Activated T-helper 1 cell treated with anti-CD3 and anti-CD28 coated beads, Interleukin-2, amount 50 U/mL, for 16 hours (primary cell): ENCODE measurements around the gene PAXX.

ENCODE experiments used
- DNase-seq, 2 donors: peaks; one replicate each; pipeline ENCODE4 v3.0.0-alpha.2; 2020; ENCODE audit warnings: low read depth in 1 of 2, low spot score in 1 of 2

The PAXX gene, protein sequence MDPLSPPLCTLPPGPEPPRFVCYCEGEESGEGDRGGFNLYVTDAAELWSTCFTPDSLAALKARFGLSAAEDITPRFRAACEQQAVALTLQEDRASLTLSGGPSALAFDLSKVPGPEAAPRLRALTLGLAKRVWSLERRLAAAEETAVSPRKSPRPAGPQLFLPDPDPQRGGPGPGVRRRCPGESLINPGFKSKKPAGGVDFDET

DNA sequence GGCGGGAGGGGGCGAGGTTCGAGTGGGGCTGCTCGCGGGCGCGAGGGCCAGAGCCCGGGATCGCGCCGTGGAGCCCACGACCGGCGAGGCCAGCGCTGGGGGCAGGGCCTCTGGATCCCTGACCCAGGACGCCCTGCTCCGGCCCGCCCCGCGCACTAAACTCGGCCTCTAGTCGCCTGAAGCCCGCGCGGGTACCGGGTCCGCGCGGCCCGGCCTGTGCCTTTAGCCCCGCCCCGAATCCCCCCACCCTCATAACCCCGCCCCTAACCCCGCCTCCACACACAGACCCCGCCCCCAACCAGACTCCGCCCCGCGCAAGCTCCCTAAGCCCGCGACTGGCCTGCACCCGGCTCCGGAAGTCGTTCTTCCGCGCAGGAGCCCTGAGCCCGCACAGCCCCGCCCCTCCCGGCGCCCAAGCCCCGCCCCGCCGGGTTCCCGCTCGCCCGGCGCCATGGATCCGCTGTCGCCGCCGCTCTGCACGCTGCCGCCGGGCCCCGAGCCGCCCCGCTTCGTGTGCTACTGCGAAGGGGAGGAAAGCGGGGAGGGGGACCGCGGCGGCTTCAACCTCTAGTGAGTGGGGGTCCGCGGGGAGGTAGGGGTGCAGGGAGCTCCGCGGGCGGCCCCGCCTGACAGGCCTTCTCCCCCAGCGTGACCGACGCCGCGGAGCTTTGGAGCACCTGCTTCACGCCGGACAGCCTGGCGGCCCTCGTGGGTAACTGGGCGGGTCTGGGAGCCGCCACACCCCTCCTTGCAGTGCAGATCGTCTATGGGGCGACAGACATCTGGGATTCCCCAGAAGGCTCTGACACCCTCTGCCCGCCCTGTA lies at the start of gene PAXX:
PAXX (plus strand) TSS at position 430 of the 826 bp plus-strand sequence; CDS start at position 452, 22 bp downstream.
- DNase-seq: peak; percentile 90 to 91

DNA sequence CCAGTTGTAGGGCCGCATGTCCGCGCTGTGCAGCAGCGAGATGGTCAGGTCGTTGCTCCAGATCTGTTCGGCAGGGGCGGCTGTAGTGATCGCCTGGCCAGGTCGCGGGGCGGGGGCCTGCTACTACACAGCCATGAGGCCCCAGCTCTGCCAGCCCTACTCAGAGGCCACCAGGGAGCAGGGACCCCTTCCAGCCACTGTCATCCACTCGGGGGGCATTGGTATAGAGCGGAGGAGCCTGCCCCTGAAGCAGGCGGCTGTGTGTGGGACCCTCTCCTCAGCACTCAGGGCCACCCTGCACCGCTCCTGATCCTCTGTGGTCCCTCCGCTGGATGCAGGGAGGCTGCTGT lies 49.4 kb upstream of the PAXX start:
- no peak for DNase-seq

DNA sequence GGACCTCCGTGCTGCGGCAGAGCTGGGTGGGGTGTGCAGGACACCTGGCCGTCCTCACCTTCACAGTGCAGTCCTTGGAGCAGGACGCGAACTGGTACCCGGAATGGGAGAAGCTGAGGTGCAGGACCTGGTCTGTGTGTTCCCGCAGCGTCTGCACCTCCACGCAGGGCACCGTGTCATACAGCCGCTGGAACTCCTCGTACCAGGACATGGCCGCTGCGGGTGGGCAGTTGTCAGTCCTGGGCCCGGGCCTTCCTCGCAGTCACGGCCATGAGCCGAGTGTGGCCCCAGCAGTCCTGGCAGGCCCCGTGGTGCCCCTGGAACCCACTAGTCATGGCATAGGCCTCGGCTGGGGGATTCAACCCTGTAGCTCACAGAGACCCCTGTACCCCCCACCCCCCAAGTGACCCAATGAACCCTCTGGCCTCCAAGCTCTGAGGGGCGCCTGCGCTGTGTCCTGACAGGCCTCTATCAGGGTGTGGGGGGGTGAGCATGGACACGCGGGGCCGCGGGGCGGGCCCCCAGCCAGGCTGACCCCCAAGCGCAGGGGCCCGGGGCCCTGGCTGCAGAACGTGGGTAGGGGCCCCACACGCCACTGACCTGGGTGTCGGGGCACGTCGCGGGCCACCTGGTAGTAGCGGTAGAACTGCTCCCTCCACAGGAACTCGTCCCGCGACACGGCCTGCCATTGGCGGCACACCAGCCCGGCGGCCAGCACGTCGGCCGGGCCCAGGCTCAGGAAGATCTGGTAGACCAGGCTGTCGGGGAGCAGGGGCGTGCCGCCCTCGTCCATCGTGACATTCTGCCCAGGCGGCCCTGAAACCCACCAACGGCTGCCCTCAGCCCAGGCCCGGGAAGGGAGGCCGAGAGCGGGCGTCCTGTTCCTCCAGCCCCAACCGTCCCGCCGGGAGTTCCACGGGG lies 48.7 kb upstream of the PAXX start:
- no peak for DNase-seq

DNA sequence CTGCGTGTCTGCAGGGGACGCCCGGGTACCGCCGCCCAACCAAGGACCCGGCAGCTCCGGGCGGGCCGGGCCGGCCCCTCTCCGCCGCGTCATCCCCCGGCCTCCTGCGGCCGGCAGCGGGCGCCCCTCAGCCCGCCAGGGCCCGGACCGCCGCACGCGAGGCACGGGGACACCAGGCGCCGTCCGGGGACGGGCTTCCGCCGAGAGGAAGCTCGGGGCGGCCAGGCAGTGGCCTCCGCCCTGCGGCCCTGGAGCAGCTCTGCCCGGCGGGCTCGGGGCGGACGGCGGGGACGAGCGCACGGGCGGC lies 48.1 kb upstream of the PAXX start:
- DNase-seq: no peak

DNA sequence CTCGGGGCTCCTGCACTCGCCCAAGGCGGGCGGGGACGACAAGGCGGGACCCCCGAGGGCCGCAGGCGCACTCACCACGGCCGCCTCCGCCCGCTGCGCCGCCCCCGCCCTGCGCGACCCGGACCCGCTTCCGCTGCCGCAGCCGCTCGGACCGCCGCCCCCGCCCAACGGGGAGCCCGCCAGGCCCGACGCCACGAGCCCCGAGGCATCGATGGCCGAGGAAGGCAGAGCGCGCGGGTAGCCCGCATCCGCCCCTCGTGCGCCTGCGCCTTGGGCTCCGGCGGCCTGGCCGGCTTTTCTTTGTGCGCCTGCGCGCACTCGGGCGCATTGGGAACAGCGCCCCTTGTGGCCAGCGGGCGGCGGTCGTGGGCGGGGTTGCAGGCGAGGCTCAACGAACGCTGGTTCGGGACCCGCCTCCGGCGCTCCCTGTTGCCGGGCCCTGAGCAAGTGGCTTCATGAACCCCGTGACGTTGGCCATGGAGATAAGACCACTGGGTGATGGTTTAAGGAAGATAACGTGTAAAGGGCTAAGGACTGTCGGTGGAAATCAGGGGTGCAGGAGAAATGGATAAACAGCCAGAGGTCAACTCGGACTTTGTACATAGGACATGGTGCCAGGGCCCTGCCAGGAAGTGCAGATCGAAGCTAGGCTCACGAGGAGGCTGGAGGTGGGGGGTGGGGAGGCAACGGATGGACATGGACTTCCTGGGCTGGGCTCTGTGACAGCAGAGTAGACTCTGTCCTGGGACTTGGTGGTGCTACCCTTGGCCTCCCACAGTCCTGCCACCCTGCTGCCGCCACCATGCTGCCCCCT lies 47.5 kb upstream of the PAXX start, which contains the start of the genes C8G and FBXW5:
C8G (plus strand) TSS at position 725 of the 814 bp plus-strand sequence; CDS start at position 803, 78 bp downstream.
FBXW5 (minus strand) TSS at position 220 of the 814 bp plus-strand sequence. CDS start 655 bp downstream, outside the sequence.
- peak; percentile 85 to 94 for DNase-seq

DNA sequence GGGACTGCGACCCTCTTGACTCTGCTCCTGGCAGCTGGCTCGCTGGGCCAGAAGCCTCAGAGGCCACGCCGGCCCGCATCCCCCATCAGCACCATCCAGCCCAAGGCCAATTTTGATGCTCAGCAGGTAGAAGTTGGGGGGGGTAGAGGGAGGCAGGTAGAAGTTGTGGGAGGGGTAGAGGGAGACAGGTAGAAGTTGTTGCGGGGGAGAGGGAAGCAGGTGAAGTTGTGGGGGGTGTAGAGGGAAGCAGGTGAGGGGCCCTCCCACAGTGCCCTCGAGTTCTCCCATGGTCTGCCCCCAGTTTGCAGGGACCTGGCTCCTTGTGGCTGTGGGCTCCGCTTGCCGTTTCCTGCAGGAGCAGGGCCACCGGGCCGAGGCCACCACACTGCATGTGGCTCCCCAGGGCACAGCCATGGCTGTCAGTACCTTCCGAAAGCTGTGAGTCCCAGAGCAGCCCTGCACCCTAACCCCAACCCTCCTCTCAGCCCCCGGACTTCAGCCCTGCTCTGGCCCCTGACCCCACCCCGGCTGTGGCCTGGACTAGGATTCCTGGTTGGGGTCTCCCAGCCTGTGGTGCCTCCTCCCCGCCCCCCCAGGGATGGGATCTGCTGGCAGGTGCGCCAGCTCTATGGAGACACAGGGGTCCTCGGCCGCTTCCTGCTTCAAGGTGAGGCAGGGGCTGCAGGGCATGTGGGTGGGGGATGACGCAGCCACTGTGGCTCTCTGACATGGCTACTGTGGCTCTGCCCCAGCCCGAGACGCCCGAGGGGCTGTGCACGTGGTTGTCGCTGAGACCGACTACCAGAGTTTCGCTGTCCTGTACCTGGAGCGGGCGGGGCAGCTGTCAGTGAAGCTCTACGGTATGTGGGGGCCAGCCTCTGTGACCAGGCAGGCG lies 46.6 kb upstream of the PAXX start:
- no peak for DNase-seq

DNA sequence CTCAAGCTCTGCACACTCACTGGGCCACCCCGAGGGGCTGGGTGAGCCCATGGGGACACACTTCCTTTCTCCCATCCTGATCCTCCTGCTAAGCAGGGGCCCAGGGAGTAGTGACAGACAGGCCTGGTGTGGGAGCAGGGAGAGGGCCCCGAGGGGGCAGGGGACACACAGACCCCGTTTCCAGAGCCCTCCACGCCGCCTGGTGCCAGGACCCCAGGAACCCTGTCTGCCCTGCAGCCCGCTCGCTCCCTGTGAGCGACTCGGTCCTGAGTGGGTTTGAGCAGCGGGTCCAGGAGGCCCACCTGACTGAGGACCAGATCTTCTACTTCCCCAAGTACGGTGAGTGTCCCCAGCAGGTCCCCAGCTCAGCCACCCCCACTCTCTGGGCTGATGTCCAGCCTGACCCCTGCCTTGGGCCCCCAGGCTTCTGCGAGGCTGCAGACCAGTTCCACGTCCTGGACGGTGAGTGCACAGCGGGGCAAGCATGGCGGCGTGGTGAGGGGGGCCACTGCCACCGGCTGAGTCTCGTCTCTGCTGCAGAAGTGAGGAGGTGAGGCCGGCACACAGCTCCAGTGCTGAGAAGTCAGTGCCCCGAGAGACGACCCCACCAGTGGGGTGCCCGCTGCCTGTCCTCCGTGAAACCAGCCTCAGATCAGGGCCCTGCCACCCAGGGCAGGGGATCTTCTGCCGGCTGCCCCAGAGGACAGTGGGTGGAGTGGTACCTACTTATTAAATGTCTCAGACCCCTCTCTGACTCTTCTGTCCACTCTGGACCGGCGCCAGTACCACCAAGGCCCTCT lies 45.8 kb upstream of the PAXX start:
- no peak for DNase-seq

DNA sequence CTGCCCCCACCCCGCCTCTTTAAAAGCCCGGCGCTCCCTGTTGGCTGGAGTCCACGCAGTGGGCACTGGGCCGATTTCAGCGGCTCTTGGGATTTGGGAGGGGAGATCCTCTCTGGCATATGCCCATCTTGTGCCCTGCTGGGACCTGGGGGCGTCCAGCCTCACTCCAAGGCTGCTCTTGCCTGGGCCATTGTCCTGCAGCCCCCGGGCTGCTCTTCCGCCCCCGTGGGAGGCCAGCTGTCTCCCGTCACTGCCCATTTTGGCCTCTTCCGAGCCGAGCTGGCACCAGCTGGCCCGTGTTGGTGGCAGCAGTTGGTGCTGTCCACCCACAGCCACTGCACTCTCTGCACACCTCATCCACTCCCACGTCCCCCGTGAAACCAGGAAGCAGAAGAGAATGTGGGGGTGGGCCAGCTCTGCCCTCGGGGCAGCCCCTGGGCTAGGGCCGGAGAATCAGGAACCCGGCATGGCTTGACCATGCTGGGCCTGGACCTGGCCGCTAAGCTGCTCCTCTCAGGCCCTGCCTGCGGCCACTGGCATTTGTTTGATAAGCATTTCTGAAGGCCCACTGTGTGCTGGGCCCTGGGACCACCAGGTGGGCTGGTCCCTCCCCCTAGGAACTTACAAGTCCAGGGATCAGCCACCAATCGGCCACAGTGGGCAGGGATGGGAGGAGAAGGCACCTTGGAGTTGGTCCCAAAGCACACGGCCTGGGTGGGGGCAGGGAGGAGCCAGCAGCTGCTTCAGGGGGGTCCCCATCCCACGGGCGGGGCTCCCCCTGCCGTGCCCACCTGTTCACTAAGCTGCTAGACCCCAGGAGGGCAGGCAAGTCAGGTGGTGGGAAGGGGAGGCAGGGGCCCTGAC lies 45.0 kb upstream of the PAXX start:
- DNase-seq: no peak

DNA sequence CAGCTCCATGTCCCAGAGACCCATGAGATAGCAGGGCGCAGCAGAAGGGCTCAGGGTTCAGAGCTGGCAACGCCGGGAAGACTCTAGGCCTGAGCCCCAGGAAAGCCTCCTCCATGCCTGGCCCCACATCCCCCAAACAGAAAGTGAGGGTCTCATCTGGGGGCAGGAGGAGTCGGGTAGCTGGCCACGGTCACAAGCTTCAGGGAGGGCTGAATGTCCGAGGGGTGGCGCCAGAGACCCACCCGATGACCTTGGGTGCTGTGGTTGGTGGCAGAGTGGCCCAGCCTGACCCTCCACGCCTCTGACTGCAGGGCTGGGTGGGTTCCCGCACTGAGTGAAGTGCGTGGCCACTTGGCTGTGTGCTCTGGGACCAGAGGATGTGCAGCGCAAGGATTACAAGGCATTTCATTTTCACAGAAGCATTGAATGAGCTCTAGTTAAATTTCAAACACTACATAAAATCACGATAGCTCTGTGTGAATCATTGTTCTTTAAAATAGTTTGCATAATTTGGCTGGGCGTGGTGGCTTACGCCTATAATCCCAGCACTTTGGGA lies 44.2 kb upstream of the PAXX start:
- DNase-seq: no peak

DNA sequence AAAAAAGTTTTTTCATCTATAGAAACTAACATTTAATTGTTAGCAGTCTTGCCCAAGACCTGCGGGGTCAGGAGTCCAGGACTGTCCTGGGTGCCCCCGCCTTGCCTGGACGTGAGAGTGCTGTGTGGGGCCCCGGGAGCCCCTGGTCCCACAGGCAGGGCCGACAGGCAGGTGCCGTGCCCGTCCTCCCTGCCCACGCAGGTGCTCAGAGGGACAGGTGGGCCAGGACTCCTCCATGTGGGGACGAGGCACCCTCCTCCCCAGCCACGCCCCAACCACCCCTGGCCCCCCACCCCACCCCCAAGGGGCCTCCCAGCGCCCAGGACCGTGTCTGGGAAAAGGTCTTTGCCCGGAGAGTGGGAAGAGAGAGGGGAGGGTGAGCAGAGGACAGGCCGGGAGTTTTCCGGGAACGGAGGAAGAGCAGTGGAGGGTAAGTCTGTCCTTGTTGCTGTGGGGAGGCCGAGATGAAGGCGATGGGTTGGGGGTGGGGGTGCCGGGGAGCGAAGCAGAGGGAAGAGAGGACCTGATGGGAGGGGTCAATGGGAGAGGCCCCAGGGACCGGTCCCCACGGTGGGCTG lies 42.9 kb upstream of the PAXX start:
- no peak for DNase-seq

DNA sequence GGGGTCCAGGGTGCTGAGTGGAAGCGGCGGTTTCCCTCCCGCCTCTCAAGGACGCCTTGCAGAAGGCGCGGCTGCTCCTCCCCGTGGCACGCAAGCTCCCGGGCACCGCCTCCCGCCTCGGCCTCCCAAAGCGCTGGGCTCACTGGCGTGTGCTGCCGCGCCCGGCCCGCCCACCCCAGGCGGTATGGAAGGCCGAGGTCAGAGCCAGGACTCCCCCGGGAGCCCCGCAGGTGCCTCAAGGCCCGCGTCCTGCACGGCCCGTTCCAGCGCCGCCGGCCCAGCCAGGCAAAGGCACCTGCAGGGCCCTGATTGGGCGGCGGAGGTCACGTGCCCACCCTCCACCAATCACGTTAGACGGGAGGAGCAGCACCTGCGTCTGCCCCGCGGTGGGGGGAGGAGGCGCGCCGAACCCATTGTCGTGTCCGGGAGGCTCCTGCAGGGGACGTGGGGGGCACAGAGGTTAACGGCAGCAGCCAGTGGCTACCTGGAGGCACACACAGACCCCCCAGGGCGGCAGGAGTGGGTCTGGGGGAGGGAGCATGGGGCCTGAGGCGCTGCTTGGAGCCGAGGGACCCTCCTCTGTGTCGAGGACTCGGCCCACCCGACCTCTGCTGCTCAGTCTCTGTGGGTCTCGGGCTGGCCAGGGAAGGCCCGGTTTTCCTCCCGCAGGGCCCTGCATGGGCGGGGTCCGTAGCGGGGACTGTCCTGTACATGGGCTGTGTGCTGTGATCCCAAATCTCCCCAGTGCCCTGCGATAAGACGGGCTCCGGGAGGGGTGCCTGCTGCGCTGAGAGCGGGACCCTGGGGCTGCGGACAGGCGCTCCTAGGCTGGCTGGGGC lies 42.2 kb upstream of the PAXX start:
- peak; percentile 93 to 96 for DNase-seq

DNA sequence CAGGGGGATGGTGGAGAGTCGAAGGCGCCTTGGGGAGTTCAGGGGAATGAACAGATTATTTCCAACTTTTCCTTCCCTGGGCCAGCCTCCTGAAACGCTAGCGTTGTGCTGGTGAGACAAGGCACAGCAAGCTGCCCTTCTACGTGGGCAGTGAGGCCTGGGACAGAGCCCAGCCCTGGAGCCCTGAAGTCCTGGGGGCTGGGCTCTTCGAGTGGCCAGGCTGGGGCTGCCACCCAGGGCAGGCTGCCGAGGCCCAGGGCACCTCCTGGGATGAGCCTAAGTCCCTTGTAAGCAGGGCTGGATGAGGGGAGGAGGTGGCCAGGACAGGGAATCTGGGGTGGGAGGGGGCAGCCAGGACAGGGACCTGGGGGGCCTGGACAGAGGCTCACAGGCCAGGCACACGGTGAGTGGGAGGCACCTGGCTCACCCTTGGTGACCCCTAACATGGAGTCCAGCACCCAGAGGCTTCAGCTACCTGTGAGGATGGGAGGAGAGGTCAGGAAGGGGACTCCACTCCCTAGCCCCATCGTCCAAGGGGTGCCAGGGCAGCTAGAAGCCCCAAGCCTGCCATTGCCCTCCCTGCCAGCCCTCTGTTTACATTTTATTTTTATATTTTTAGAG lies 41.5 kb upstream of the PAXX start:
- no peak for DNase-seq

DNA sequence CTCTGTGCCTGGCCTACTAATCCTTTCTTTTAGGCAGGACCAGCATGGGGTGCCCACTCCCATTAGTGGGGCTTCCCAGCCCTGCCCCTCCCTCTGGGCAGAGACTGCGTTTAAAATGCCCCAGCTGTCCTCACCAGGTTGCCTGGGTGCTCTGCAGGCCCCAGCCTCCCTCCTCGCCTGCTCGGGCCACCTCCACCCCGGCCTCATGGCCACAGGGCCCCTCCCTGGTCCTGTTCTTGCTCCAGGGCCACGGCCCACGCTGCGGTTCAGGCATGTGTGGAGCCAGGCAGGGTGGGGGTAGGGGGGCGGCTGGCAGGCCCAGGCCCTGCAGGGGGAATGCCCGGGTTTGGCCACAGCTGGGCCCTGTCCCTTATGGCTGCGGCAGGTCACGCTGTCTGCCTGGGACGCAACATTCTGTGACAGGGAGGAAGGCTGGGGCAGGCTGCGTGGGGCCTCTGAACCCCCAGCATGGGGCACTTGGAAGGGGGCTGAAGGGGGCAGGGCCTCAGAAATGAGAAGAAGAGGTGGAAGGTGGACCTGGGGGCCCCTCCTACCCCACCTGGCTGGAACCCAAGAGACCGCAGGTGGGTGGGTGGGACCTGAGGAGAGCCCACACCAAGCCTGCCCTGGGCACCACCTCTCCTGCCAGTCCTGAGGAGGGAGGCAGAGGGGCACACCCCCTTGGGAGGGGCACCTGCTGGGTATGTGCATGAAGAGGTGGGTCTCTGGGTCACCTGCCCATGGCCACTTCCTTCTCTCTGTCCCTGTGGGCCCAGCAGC lies 40.5 kb upstream of the PAXX start, which contains the start of gene LCN12:
LCN12 (plus strand) TSS at position 733 of the 780 bp plus-strand sequence. CDS start 55 bp downstream, outside the sequence.
- DNase-seq: no peak

DNA sequence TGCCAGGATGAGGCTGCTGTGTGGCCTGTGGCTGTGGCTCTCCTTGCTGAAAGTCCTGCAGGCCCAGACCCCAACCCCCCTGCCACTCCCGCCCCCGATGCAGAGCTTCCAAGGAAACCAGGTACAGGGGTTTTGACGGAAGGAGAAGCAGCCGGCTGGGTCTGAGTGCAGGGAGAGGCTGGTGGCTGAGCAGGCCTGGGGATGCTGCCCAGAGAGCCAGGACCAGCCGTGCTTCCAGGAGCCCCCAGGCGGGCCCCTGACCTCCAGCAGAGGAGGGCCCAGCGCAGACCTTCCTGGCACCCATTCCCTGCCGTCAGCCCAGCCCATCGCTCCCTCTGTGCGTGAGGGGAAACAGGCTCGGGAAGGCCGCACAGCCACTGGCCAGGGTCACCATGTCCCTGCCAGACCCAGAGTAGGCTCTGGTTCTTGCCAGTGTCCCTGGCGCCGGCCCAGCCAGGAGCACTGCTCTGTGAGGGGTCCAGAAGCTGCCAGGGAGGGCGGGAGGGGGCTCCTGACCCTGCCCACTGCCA lies 39.8 kb upstream of the PAXX start:
- no peak for DNase-seq
